ENCODE results near the gene SUCLG1. TPM values are rescaled to one million over a fixed set of nuclear protein-coding genes. Genes with fewer than 3 reads are reported as not detected.

Gene SUCLG1
- total and polyA plus RNA-seq, 2 of the 4 experiments (the other 2 are of a cell fraction) = 50.5 to 52.7 TPM

DNA sequence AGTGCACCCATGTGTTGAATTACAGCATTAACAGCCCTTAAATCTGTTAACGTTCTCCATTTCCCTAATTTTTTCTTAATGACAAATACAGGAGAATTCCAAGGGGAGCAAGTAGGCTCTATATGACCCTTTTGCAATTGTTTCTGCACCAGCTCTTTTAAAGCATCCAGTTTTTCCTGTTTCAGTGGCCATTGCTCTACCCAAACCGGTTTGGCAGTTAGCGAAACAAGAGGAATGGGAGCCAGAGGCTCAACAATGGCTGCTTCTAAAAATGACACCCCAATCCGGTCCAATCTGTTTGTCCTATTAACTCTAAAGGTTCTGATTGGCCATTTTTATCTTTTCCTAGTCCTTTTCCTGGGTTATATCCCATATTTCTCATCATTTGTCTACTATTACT is 15.1 kb upstream of the SUCLG1 start:
- DNase-seq (no peak), ATAC-seq (ENCODE audit: low read depth) (no peak)
- no peak overlapping the region for H2BK5ac ChIP-seq (ENCODE audit: low read depth, low read length, poor library complexity, severe bottlenecking)
- no peak overlapping the region for H3K18ac ChIP-seq (ENCODE audit: low read depth, low read length)
- in situ Hi-C loops (cut with MboI; ENCODE audit: low sequenced_read_pairs) (no loop called here), intact Hi-C loops (cut with micrococcal nuclease) (no loop called here), dilution Hi-C loops (cut with HindIII; ENCODE audit: low sequenced_read_pairs, unreplicated experiment) (no loop called here)
- no peak overlapping the region for H2BK15ac ChIP-seq (ENCODE audit: low read depth, low read length)
- H4K5ac ChIP-seq (ENCODE audit: low read depth, low read length) = no peak overlapping the region
- no peak overlapping the region for H2AK9ac ChIP-seq (replicated peaks; ENCODE audit: low read depth, low read length, poor library complexity)
- H3K27ac ChIP-seq (ENCODE audit: insufficient read depth, low read length) = no peak overlapping the region
- no peaks in the 10 kb centered on the region for H3K27me3 ChIP-seq (ENCODE audit: control insufficient read depth, insufficient read depth, low read length)
- H3K23ac ChIP-seq (ENCODE audit: low read depth, low read length) = no peak overlapping the region
- ChIA-PET CTCF (no interaction called here), POLR2A (ENCODE audit: unreplicated experiment) (no interaction called here)
- no peak overlapping the region for H3K4me2 ChIP-seq (ENCODE audit: low read depth, low read length)
- no CpG with 5 or more reads among the region's 4 CpGs for WGBS, 2 experiments (ENCODE audit: extremely low coverage in 2 of 2, insufficient read length in 1 of 2)
- BruUV-seq (replicated peaks) = no TSS peak
- H2AK5ac ChIP-seq (ENCODE audit: low read depth, low read length) = no peak overlapping the region
- no peaks in the 10 kb centered on the region for H3K79me1 ChIP-seq (ENCODE audit: low read depth in 1 of 2, low read length in 2 of 2)
- H3K9me3 ChIP-seq (ENCODE audit: control insufficient read depth, insufficient read depth, low read length) = peaks cover 12% of the 10 kb centered on the region
- H2BK120ac ChIP-seq (ENCODE audit: low read depth, low read length) = no peak overlapping the region
- no peak overlapping the region for H2BK20ac ChIP-seq (ENCODE audit: low read depth, low read length)
- TF ChIP-seq CHD1 (IDR thresholded peaks at IDR 0.05; ENCODE audit: low read depth, low read length) (no peak), RFX5 (IDR thresholded peaks at IDR 0.05; ENCODE audit: low read depth, low read length) (no peak), MAFK (IDR thresholded peaks at IDR 0.05; ENCODE audit: low read depth, low read length) (no peak), NFE2L2 (IDR thresholded peaks at IDR 0.05; ENCODE audit: low read depth, low read length) (no peak), CEBPB (IDR thresholded peaks at IDR 0.05; ENCODE audit: low read depth, low read length) (no peak), BHLHE40 (IDR thresholded peaks at IDR 0.05; ENCODE audit: low read depth, low read length) (no peak), RCOR1 (IDR thresholded peaks at IDR 0.05; ENCODE audit: insufficient replicate concordance, low read length) (no peak)
- TF ChIP-seq, protein P1, sequence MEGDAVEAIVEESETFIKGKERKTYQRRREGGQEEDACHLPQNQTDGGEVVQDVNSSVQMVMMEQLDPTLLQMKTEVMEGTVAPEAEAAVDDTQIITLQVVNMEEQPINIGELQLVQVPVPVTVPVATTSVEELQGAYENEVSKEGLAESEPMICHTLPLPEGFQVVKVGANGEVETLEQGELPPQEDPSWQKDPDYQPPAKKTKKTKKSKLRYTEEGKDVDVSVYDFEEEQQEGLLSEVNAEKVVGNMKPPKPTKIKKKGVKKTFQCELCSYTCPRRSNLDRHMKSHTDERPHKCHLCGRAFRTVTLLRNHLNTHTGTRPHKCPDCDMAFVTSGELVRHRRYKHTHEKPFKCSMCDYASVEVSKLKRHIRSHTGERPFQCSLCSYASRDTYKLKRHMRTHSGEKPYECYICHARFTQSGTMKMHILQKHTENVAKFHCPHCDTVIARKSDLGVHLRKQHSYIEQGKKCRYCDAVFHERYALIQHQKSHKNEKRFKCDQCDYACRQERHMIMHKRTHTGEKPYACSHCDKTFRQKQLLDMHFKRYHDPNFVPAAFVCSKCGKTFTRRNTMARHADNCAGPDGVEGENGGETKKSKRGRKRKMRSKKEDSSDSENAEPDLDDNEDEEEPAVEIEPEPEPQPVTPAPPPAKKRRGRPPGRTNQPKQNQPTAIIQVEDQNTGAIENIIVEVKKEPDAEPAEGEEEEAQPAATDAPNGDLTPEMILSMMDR (conservative IDR thresholded peaks at IDR 0.05; ENCODE audit: low read depth, low read length) = no peak
- H3K4me1 ChIP-seq (ENCODE audit: control insufficient read depth, insufficient read depth, low read length) = no peaks in the 10 kb centered on the region
- H3K4me3 ChIP-seq (ENCODE audit: insufficient read depth, low read depth, low read length) = no peak overlapping the region
- H3K56ac ChIP-seq (ENCODE audit: extremely low read depth, insufficient read depth, low read length) = no peak overlapping the region
- no peak overlapping the region for H2AFZ ChIP-seq (replicated peaks; ENCODE audit: low read length, poor library complexity)
- no peaks in the 10 kb centered on the region for H3K9me1 ChIP-seq (ENCODE audit: insufficient read depth, low read length)
- H3K9ac ChIP-seq (ENCODE audit: low read depth, low read length) = no peak overlapping the region
- no peaks in the 10 kb centered on the region for H3K36me3 ChIP-seq (ENCODE audit: control insufficient read depth, insufficient read depth, low read length)
- no peak overlapping the region for H4K8ac ChIP-seq (ENCODE audit: low read depth in 2 of 2, low read length in 2 of 2)
- no peaks in the 10 kb centered on the region for H4K20me1 ChIP-seq (ENCODE audit: insufficient read depth, low read length)
- no peak overlapping the region for H3K14ac ChIP-seq (replicated peaks; ENCODE audit: low read depth, low read length)
- no peak overlapping the region for H3K4ac ChIP-seq (ENCODE audit: low read depth, low read length)
- H4K91ac ChIP-seq (ENCODE audit: insufficient read depth, low read depth, low read length) = no peak overlapping the region

Data from IMR-90 (cell line).